HUES64 (cell line): Measurements from ENCODE around the gene TRIM22.

Experiments used
- H3K27ac ChIP-seq: 2 replicates; pipeline ENCODE4 v1.7.0; 2013; ENCODE audit warnings: low read depth, low read length, inconsistent platforms
- H3K27me3 ChIP-seq: 2 replicates; pipeline ENCODE4 v1.6.1; 2013; ENCODE audit warnings: mild to moderate bottlenecking, low read length; ENCODE audit not compliant: insufficient read depth
- H3K36me3 ChIP-seq: 2 replicates; pipeline ENCODE4 v1.6.1; 2013; ENCODE audit warnings: mild to moderate bottlenecking, low read length; ENCODE audit not compliant: insufficient read depth
- H3K4me1 ChIP-seq: 2 replicates; pipeline ENCODE4 v1.6.1; 2013; ENCODE audit warnings: mild to moderate bottlenecking, low read length, moderate library complexity; ENCODE audit not compliant: insufficient read depth
- H3K4me3 ChIP-seq: 2 replicates; pipeline ENCODE4 v1.5.1; 2013; ENCODE audit warnings: mild to moderate bottlenecking, low read length, moderate library complexity
- H3K9ac ChIP-seq: 2 replicates; pipeline ENCODE4 v1.6.1; 2013; ENCODE audit warnings: mild to moderate bottlenecking, low read depth, low read length
- H3K9me3 ChIP-seq: 2 replicates; pipeline ENCODE4 v1.6.1; 2013; ENCODE audit warnings: low read depth, low read length; ENCODE audit not compliant: insufficient read depth
- WGBS: fragments of 150-250, 120-280 bp; methylation state at CpG from one replicate; pipeline ENCODE4 v1.1.7; 2013; ENCODE audit warnings: missing lambda C conversion rate; 5-methylcytosine and 5-hydroxymethylcytosine counted together

Gene TRIM22

DNA sequence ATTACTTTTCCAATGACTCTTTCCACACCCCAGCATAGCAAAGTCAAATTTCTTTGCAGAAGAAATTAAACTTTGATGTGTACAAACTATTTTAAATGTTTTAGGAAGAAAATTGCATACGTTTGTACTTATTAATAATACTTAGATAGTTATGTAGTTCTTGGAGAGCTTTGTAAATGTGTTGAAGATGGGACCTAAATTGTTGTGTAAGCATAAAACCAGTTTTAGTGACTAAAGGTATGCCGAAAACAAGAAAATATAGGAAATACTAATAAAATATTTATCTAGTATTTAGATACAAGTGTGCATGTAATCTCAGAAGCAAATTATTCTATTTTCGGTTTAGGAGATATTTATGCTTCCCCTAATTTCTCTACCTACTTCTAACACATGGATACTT lies 60.2 kb downstream of the TRIM22 start:
- WGBS, result 100% methylated on average over 2 of the region's 3 CpGs
- Histone ChIP-seq H3K4me1 (no peaks in the 10 kb centered on the region), H3K36me3 (no peaks in the 10 kb centered on the region), H3K27me3 (no peaks in the 10 kb centered on the region), H3K9ac (no peak overlapping the region), H3K4me3 (no peak overlapping the region), H3K9me3 (no peaks in the 10 kb centered on the region), H3K27ac (no peak overlapping the region)

DNA sequence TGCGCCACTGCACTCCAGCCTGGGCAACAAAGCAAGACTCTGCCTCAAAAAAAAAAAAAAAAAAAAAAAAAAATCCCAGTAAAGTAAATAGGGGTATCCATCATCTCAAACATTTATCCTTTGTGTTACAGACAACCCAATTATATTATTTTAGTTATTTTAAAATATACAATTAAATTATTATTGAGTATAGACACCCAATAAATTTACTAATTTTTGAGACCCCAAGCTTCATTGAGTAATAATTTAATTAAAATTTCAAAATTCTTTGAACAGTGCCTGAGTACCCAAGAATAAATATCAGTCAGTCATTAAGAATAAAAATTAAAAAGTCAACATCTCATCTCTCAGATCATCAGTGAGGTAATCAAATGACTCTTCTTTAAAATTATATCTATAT lies 64.4 kb downstream of the TRIM22 start, which contains the start of gene OR52N4:
Gene OR52N4 (plus strand): TSS at position 301 of the 400 bp plus-strand sequence. CDS start 498 bp downstream, outside the sequence.
- no peak within 1 kb of the TSS for H3K9ac ChIP-seq
- no peak within 1 kb of the TSS for H3K4me3 ChIP-seq
- 100% methylated on average over 1 of the region's 1 CpG for WGBS
- no peaks in the 10 kb centered on the region for H3K36me3 ChIP-seq
- no peaks in the 10 kb centered on the region for H3K27me3 ChIP-seq
- no peaks in the 10 kb centered on the region for H3K4me1 ChIP-seq
- H3K9me3 ChIP-seq, result no peaks in the 10 kb centered on the region
- H3K27ac ChIP-seq, result no peak within 1 kb of the TSS
